Mesenchymal stem cell (in vitro differentiated cells and primary cell): ENCODE results near the gene SLC11A2.

Experiments used
- DNase-seq: peaks from one replicate; pipeline ENCODE4 v3.0.0-alpha.2; 2013
- H2AFZ ChIP-seq: one replicate; pipeline ENCODE4 v1.6.1; 2013; ENCODE audit warnings: low read depth, mild to moderate bottlenecking, control low read depth, inconsistent platforms, low read length, moderate library complexity
- H2AK5ac ChIP-seq: 2 replicates; pipeline ENCODE4 v1.6.1; 2013; ENCODE audit warnings: low read length, moderate library complexity, mild to moderate bottlenecking, inconsistent platforms; ENCODE audit not compliant: severe bottlenecking
- H2BK120ac ChIP-seq: one replicate; pipeline ENCODE4 v1.6.1; 2013; ENCODE audit warnings: low read depth, mild to moderate bottlenecking, inconsistent platforms, low read length, moderate library complexity
- H2BK12ac ChIP-seq, 2 experiments: one replicate each; pipeline ENCODE4 v1.6.1; 2013; ENCODE audit warnings: inconsistent platforms in 2 of 2, low read length in 2 of 2, mild to moderate bottlenecking in 2 of 2, moderate library complexity in 2 of 2, control low read depth in 1 of 2
- H2BK15ac ChIP-seq: one replicate; pipeline ENCODE4 v1.6.1; 2013; ENCODE audit warnings: mild to moderate bottlenecking, low read depth, inconsistent platforms; ENCODE audit not compliant: poor library complexity, severe bottlenecking
- H2BK5ac ChIP-seq: 2 replicates; pipeline ENCODE4 v1.6.1; 2013; ENCODE audit warnings: low read depth, mild to moderate bottlenecking, low read length, control low read depth, inconsistent platforms; ENCODE audit not compliant: poor library complexity, severe bottlenecking
- H3K14ac ChIP-seq, 2 experiments: one replicate each; pipeline ENCODE4 v1.6.1; 2013; ENCODE audit warnings: inconsistent platforms in 2 of 2, low read length in 2 of 2, control low read depth in 1 of 2, mild to moderate bottlenecking in 1 of 2, moderate library complexity in 1 of 2
- H3K18ac ChIP-seq, 2 experiments: one replicate each; pipeline ENCODE4 v1.6.1; 2013; ENCODE audit warnings: inconsistent platforms in 2 of 2, low read length in 2 of 2, control low read depth in 1 of 2, low read depth in 1 of 2, mild to moderate bottlenecking in 1 of 2
- H3K23ac ChIP-seq, 2 experiments: one replicate each; pipeline ENCODE4 v1.6.1; 2013; ENCODE audit warnings: inconsistent platforms in 2 of 2, low read length in 2 of 2, mild to moderate bottlenecking in 2 of 2, moderate library complexity in 2 of 2, control low read depth in 1 of 2
- H3K27ac ChIP-seq: 2 replicates; pipeline ENCODE4 v1.5.1; 2013; ENCODE audit warnings: mild to moderate bottlenecking, moderate library complexity, low read length, control low read depth, inconsistent platforms; ENCODE audit not compliant: poor library complexity, severe bottlenecking
- H3K27me3 ChIP-seq, 2 experiments: 2 replicates each; pipeline versions ENCODE4 v1.6.1 to v1.7.0; 2013; ENCODE audit warnings: low read length in 2 of 2, mild to moderate bottlenecking in 2 of 2, moderate library complexity in 2 of 2, control low read depth in 1 of 2, inconsistent platforms in 1 of 2; ENCODE audit not compliant: control insufficient read depth in 1 of 2, insufficient read depth in 1 of 2
- H3K36me3 ChIP-seq, 2 experiments: 2 replicates each; pipeline versions ENCODE4 v1.6.1 to v1.7.0; 2013; ENCODE audit warnings: low read length in 2 of 2, control low read depth in 1 of 2, inconsistent platforms in 1 of 2, low read depth in 1 of 2, mild to moderate bottlenecking in 1 of 2; ENCODE audit not compliant: insufficient read depth in 2 of 2, control insufficient read depth in 1 of 2
- H3K4ac ChIP-seq, 2 experiments: one replicate each; pipeline ENCODE4 v1.6.1; 2013; ENCODE audit warnings: inconsistent platforms in 2 of 2, low read length in 2 of 2, mild to moderate bottlenecking in 2 of 2, moderate library complexity in 2 of 2, control low read depth in 1 of 2, low read depth in 1 of 2
- H3K4me1 ChIP-seq: 2 replicates; pipeline ENCODE4 v1.6.1; 2013; ENCODE audit warnings: low read depth, low read length, control low read depth; ENCODE audit not compliant: control insufficient read depth, insufficient read depth
- H3K4me2 ChIP-seq: 2 replicates; pipeline ENCODE4 v1.6.1; 2013; ENCODE audit warnings: low read length, mild to moderate bottlenecking, inconsistent platforms; ENCODE audit not compliant: poor library complexity, severe bottlenecking
- H3K4me3 ChIP-seq, 2 experiments: 2 replicates each; pipeline versions ENCODE4 v1.5.1 to v1.7.0; 2013; ENCODE audit warnings: low read length in 2 of 2, mild to moderate bottlenecking in 2 of 2, control low read depth in 1 of 2, low read depth in 1 of 2; ENCODE audit not compliant: insufficient read depth in 1 of 2
- H3K79me1 ChIP-seq: replicated peaks from 2 replicates; pipeline ENCODE4 v1.6.1; 2013; ENCODE audit warnings: mild to moderate bottlenecking, control low read depth, low read length, inconsistent platforms; ENCODE audit not compliant: poor library complexity, severe bottlenecking
- H3K9ac ChIP-seq: 2 replicates; pipeline ENCODE4 v1.7.0; 2013; ENCODE audit warnings: mild to moderate bottlenecking, low read length, moderate library complexity
- H3K9me3 ChIP-seq: 2 replicates; pipeline ENCODE4 v1.7.0; 2013; ENCODE audit warnings: mild to moderate bottlenecking, low read length; ENCODE audit not compliant: control insufficient read depth
- H4K8ac ChIP-seq: one replicate; pipeline ENCODE4 v1.6.1; 2013; ENCODE audit warnings: inconsistent platforms, mild to moderate bottlenecking, low read length, moderate library complexity
- H4K91ac ChIP-seq: one replicate; pipeline ENCODE4 v1.6.1; 2013; ENCODE audit warnings: mild to moderate bottlenecking, low read length, inconsistent platforms
- WGBS: methylation state at CpG from one replicate; pipeline ENCODE4 v1.1.7; 2013; ENCODE audit warnings: mixed read lengths; 5-methylcytosine and 5-hydroxymethylcytosine counted together

SLC11A2 gene

GRCh38 chr12:50992819-50993218 is 33.4 kb downstream of the SLC11A2 start:
- 4% methylated on average over 1 of the region's 2 CpGs for WGBS
- Histone ChIP-seq H3K23ac (no peak overlapping the region), H3K9ac (no peak overlapping the region), H3K27ac (no peak overlapping the region), H3K4me2 (no peak overlapping the region), H2AFZ (no peak overlapping the region), H3K4me3 (no peak overlapping the region), H3K4ac (no peak overlapping the region), H2BK5ac (no peak overlapping the region), H3K18ac (no peak overlapping the region), H2BK15ac (no peak overlapping the region), H3K79me1 (peaks cover 9% of the 10 kb centered on the region), H2AK5ac (no peak overlapping the region), H3K14ac (no peak overlapping the region), H3K27me3 (no peaks in the 10 kb centered on the region), H2BK12ac (no peak overlapping the region), H4K8ac (no peak overlapping the region), H2BK120ac (no peak overlapping the region), H4K91ac (no peak overlapping the region), H3K36me3 (peaks cover 32 to 80% of the 10 kb centered on the region in 2 experiments), H3K9me3 (no peaks in the 10 kb centered on the region), H3K4me1 (peaks cover 2% of the 10 kb centered on the region)
- no peak for DNase-seq

GRCh38 chr12:50991291-50991690 is 34.9 kb downstream of the SLC11A2 start:
- Histone ChIP-seq H2BK5ac (no peak overlapping the region), H2BK120ac (no peak overlapping the region), H3K27ac (no peak overlapping the region), H3K4ac (no peak overlapping the region), H4K91ac (no peak overlapping the region), H3K14ac (no peak overlapping the region), H2AFZ (no peak overlapping the region), H3K9me3 (no peaks in the 10 kb centered on the region), H3K4me3 (no peak overlapping the region), H3K4me1 (peaks cover 2% of the 10 kb centered on the region), H3K23ac (no peak overlapping the region), H3K36me3 (peaks cover 28 to 68% of the 10 kb centered on the region in 2 experiments), H3K18ac (no peak overlapping the region), H2BK12ac (no peak overlapping the region), H3K79me1 (peaks cover 9% of the 10 kb centered on the region), H2BK15ac (no peak overlapping the region), H2AK5ac (no peak overlapping the region), H3K9ac (no peak overlapping the region), H3K4me2 (no peak overlapping the region), H4K8ac (no peak overlapping the region), H3K27me3 (no peaks in the 10 kb centered on the region)
- 98% methylated on average over 2 of the region's 6 CpGs for WGBS
- DNase-seq, result no peak

GRCh38 chr12:50990791-50991190 is 35.4 kb downstream of the SLC11A2 start:
- H3K27ac ChIP-seq, result no peak overlapping the region
- peaks cover 28 to 64% of the 10 kb centered on the region in 2 experiments for H3K36me3 ChIP-seq
- H4K8ac ChIP-seq, result no peak overlapping the region
- 100% methylated on average over 2 of the region's 3 CpGs for WGBS
- no peak overlapping the region for H2BK15ac ChIP-seq
- H3K4me1 ChIP-seq, result peaks cover 2% of the 10 kb centered on the region
- no peak overlapping the region for H3K4ac ChIP-seq
- no peak overlapping the region for H3K4me2 ChIP-seq
- H3K79me1 ChIP-seq, result peaks cover 8% of the 10 kb centered on the region
- no peak overlapping the region for H3K14ac ChIP-seq
- no peaks in the 10 kb centered on the region for H3K9me3 ChIP-seq
- H2BK120ac ChIP-seq, result no peak overlapping the region
- H2BK12ac ChIP-seq, result no peak overlapping the region
- no peak overlapping the region for H2BK5ac ChIP-seq
- no peak overlapping the region for H2AK5ac ChIP-seq
- no peak for DNase-seq
- no peak overlapping the region for H3K23ac ChIP-seq
- no peak overlapping the region for H2AFZ ChIP-seq
- no peak overlapping the region for H4K91ac ChIP-seq
- H3K4me3 ChIP-seq, result no peak overlapping the region
- H3K27me3 ChIP-seq, result no peaks in the 10 kb centered on the region
- H3K9ac ChIP-seq, result no peak overlapping the region
- no peak overlapping the region for H3K18ac ChIP-seq

- H2AK5ac ChIP-seq, result no peak overlapping the region
- H3K27me3 ChIP-seq, result no peaks in the 10 kb centered on the region
- H3K79me1 ChIP-seq, result peaks cover 5% of the 10 kb centered on the region
- no peak overlapping the region for H2BK15ac ChIP-seq
- no peak overlapping the region for H2BK12ac ChIP-seq
- no peak overlapping the region for H3K27ac ChIP-seq
- no peak overlapping the region for H2BK120ac ChIP-seq
- WGBS, result 100% methylated on average over 2 of the region's 4 CpGs
- H2AFZ ChIP-seq, result no peak overlapping the region
- no peak overlapping the region for H3K4me3 ChIP-seq
- no peak for DNase-seq
- no peaks in the 10 kb centered on the region for H3K9me3 ChIP-seq
- H4K8ac ChIP-seq, result no peak overlapping the region
- peaks cover 2% of the 10 kb centered on the region for H3K4me1 ChIP-seq
- H3K36me3 ChIP-seq, result peaks cover 26 to 59% of the 10 kb centered on the region in 2 experiments
- H4K91ac ChIP-seq, result no peak overlapping the region
- H3K4ac ChIP-seq, result no peak overlapping the region
- H3K4me2 ChIP-seq, result no peak overlapping the region
- no peak overlapping the region for H3K14ac ChIP-seq
- no peak overlapping the region for H2BK5ac ChIP-seq
- H3K23ac ChIP-seq, result no peak overlapping the region
- H3K18ac ChIP-seq, result no peak overlapping the region
- H3K9ac ChIP-seq, result no peak overlapping the region
These were observed 35.9 kb downstream of the SLC11A2 start for GRCh38 chr12:50990147-50990727.
